ACC112 (cell line): ENCODE results near the gene CSF1R.
A peak's percentile ranks its signal among the peaks of the same experiment; 100 is the strongest.

ENCODE experiments used
- H2AFZ ChIP-seq: fragments of 200-600 bp; sonication (generic); one replicate; pipeline ENCODE4 v1.6.0; 2017; ENCODE audit warnings: antibody characterized with exemption, low read length; ENCODE audit not compliant: unreplicated experiment
- H3K27ac ChIP-seq: fragments of 200-600 bp; sonication (generic); 2 replicates; pipeline ENCODE4 v1.5.1; 2014; ENCODE audit warnings: low read depth, mild to moderate bottlenecking, antibody characterized with exemption, low read length, moderate library complexity
- H3K27me3 ChIP-seq: fragments of 200-600 bp; sonication (generic); 2 replicates; pipeline ENCODE4 v1.6.1; 2014; ENCODE audit warnings: mild to moderate bottlenecking, antibody characterized with exemption, low read length, moderate library complexity, mixed read lengths; ENCODE audit not compliant: insufficient read depth
- H3K36me3 ChIP-seq: fragments of 200-600 bp; sonication (generic); 2 replicates; pipeline ENCODE4 v1.6.1; 2016; ENCODE audit warnings: mild to moderate bottlenecking, antibody characterized with exemption, low read length, moderate library complexity, mixed read lengths; ENCODE audit not compliant: insufficient read depth
- H3K4me1 ChIP-seq: fragments of 200-600 bp; sonication (generic); one replicate; pipeline ENCODE4 v1.6.1; 2016; ENCODE audit warnings: low read length, mixed read lengths; ENCODE audit not compliant: insufficient read depth, unreplicated experiment, control insufficient read depth
- H3K4me3 ChIP-seq: fragments of 200-600 bp; sonication (generic); 2 replicates; pipeline ENCODE4 v1.5.1; 2014; ENCODE audit warnings: mild to moderate bottlenecking, low read depth, low read length
- H3K79me2 ChIP-seq: fragments of 200-600 bp; sonication (generic); one replicate; pipeline ENCODE4 v1.6.0; 2016; ENCODE audit warnings: low read length; ENCODE audit not compliant: control insufficient read depth, unreplicated experiment, insufficient read depth

CSF1R gene

DNA sequence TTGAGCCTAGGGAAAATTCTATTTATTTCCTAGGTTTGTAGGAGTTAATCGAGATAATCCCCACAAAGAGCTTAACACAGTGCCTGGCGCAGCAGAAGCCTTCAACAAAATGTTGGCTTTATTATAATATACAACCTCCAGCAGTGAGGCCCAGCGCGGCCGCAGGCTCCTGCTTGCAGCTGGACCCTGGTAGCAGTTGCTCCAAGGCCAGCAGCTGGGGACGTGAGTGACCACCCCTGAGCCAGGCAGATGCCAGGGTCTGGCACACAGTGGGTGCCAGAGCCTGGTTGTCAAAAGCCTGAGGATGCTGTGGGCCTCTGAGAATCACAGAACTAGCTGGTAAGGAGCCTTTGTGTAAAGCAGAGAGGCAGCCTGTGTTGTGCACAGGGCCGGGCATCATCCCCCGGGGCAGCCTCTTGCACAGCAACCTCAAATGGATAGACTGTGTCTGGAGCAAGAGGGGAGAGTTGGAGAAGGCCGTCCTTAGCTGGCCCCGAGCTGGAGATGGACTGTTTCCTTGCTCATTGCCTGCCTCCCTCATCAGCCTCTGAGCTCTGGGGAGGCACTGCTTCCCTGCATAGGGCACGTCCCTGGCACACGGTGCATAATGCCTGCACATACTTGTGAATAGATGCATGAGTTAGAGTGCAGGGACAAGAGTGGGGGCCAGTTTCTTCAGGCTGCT, 17.3 kb downstream of the CSF1R start:
- Histone ChIP-seq H3K27ac (no peak overlapping the region), H3K79me2 (no peaks in the 10 kb centered on the region), H3K27me3 (no peaks in the 10 kb centered on the region), H2AFZ (no peak overlapping the region), H3K4me3 (no peak overlapping the region), H3K36me3 (no peaks in the 10 kb centered on the region), H3K4me1 (peaks cover 49% of the 10 kb centered on the region)

DNA sequence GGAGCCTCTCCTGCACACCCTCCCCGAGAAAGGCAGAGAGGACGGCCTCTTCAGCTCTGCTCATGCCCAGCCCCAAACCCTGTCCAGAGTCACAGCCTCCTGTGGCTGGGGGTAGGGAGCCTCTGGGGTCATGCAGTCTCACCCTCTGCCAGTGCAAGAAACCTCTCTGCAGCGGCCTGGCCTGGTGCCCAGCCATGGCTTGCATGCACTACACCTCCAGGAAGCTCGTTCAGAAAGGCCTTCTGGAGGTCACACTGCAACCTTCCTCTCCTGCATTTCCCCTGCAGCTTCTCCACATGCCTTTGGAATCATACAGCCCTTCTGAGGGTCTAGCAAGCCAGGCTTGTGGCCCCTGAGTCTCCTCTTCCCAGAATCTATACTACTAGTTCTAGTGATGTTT, 17.9 kb downstream of the CSF1R start:
- Histone ChIP-seq H3K36me3 (no peaks in the 10 kb centered on the region), H2AFZ (no peak overlapping the region), H3K27ac (no peak overlapping the region), H3K79me2 (no peaks in the 10 kb centered on the region), H3K4me1 (peaks cover 49% of the 10 kb centered on the region), H3K4me3 (no peak overlapping the region), H3K27me3 (no peaks in the 10 kb centered on the region)

DNA sequence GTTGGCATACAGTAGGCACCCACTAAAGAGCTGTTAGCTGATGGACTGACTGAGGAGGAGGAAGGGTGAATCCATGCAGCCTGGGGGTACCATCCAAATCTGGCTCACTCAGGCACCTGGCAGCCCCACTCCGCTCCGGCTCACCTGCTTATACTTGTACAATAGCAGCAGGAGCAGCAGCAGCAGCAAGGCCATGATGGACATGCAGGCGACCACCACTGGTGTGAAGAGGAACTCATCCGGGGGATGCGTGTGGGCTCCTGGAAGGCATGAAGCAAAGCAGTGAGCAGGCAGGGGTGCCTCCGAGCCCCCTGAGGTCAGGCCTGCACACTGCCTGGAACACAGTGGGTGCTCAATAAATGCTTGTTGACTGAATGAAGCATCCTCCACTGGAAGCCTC, 18.3 kb downstream of the CSF1R start:
- Histone ChIP-seq H3K36me3 (no peaks in the 10 kb centered on the region), H3K4me3 (no peak overlapping the region), H3K79me2 (no peaks in the 10 kb centered on the region), H3K27ac (no peak overlapping the region), H2AFZ (no peak overlapping the region), H3K4me1 (peaks cover 49% of the 10 kb centered on the region), H3K27me3 (no peaks in the 10 kb centered on the region)

DNA sequence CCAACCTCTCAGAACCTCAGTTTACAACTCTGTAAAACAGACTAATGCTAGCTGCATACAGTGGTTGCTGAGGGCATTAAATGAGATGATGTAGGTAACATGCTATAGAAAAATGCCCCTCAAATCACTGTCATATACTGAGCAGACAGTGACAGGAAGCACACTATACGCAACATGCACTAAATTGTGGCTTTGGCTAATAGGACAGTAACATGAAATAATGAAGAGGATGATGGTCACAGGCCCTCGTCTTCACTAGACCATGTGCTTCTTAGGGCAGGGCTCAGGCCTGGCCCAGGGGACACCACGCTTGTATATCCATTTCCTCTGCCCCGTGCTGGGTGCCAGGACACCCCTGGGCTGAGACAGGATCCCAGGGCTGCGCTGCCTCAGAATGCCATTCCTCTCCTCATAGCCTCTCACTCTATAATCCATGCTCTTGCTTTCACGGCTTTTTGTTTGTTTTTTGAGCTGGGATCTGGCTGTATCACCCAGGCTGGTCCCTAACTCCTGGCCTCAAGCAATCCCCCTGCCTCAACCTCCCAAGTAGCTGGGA, 18.9 kb downstream of the CSF1R start:
- Histone ChIP-seq H3K4me1 (peaks cover 49% of the 10 kb centered on the region), H3K4me3 (no peak overlapping the region), H3K36me3 (no peaks in the 10 kb centered on the region), H3K27me3 (no peaks in the 10 kb centered on the region), H2AFZ (no peak overlapping the region), H3K79me2 (no peaks in the 10 kb centered on the region), H3K27ac (peak overlapping the region; percentile 79; the same call in 1 of the 2 replicates)

DNA sequence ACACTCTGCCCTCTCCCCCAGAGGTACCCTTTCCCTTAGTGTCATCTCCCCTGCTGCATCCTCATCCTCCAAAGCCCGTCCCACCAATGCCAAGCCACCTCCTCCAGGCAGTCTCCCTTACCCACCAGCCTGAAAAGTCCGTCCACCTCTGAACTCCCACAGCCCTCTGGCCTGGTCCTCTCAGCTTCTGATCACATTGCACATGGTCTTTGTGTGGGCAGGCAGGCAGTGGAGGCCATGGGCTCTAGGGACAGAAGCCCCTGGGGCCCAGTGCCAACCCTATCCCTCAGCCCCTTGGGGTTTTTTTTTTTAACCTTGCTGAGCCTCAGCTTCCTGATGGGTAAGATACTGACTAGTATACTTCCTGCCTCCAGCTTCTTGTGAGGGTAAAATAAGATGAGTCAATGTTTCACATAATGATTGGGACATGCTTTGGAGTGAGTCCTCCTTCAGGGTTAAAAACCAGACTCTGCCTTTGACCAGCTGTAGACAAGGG, 19.4 kb downstream of the CSF1R start:
- Histone ChIP-seq H3K27me3 (no peaks in the 10 kb centered on the region), H3K27ac (peak overlapping the region; percentile 79), H3K4me1 (peaks cover 49% of the 10 kb centered on the region), H2AFZ (no peak overlapping the region), H3K79me2 (no peaks in the 10 kb centered on the region), H3K36me3 (no peaks in the 10 kb centered on the region), H3K4me3 (no peak overlapping the region)

DNA sequence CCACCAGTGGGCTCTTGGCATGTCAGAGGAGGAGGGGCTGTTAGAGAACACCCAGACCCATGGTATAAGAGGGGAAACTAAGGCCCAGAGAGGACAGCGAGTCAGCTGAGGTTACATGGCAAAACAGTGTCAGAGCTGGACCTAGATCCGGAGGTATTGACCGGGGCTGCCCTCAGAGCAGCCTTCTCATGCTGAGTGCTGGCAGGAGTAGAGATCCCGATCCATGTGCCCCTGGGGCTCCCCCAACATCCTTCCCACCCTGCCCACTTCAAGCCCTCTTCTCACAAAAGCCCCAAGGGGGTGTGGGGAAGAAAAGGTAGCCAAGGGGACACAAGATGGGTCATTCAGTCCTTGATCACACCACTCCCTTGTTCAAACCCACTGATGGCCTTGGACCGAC, 19.9 kb downstream of the CSF1R start:
- Histone ChIP-seq H3K27ac (peak overlapping the region; percentile 79), H3K4me1 (peaks cover 49% of the 10 kb centered on the region), H3K36me3 (no peaks in the 10 kb centered on the region), H3K79me2 (no peaks in the 10 kb centered on the region), H3K27me3 (no peaks in the 10 kb centered on the region), H2AFZ (no peak overlapping the region), H3K4me3 (no peak overlapping the region)

DNA sequence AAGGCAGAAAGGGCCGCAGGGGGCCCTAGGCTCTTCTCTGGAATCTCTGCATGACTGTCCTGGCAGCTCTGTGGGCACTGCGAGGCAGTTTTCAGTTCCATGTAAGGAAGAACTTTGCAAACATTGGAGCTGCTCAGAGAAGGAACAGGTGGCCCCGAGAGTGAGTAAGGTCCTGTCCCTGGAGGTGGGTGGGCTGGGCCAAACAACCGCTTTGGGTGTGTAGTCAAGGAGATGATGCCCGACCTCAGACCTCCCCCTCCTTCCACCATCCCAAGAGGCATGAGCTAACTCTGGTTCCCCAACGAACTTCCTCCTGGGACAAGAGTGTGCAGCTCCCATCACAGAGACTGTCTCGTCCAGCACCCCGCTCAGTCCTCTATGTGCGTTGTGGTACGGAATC, 20.5 kb downstream of the CSF1R start:
- Histone ChIP-seq H3K27ac (peak overlapping the region; percentile 79), H3K27me3 (no peaks in the 10 kb centered on the region), H2AFZ (no peak overlapping the region), H3K4me1 (peaks cover 49% of the 10 kb centered on the region), H3K36me3 (no peaks in the 10 kb centered on the region), H3K79me2 (no peaks in the 10 kb centered on the region), H3K4me3 (0 out of 2 replicates have a peak overlapping the region, but pooled peaks have one; percentile 8)

DNA sequence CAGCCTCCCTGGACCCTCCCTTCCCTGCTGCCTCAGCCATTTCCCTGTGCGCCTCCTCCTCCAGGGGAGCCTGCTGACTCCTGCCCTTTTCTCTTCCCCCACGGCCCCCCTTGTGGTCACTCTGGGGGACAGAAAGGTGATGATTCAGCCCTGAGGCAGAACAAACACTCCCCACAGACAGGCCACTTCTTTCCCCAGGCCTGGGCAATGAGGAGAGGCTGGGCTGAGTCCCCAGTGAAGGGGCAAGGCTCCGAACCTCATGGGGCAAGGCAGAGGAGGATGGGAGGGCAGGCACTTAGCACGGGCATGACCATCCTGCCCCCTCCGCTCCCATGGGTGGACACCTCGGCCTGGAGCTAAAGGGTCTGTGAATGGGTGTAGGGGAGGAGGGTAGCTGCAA, 21.0 kb downstream of the CSF1R start:
- H2AFZ ChIP-seq: no peak overlapping the region
- H3K4me3 ChIP-seq: 0 out of 2 replicates have a peak overlapping the region, but pooled peaks have one; percentile 8
- peak overlapping the region; percentile 79 for H3K27ac ChIP-seq

DNA sequence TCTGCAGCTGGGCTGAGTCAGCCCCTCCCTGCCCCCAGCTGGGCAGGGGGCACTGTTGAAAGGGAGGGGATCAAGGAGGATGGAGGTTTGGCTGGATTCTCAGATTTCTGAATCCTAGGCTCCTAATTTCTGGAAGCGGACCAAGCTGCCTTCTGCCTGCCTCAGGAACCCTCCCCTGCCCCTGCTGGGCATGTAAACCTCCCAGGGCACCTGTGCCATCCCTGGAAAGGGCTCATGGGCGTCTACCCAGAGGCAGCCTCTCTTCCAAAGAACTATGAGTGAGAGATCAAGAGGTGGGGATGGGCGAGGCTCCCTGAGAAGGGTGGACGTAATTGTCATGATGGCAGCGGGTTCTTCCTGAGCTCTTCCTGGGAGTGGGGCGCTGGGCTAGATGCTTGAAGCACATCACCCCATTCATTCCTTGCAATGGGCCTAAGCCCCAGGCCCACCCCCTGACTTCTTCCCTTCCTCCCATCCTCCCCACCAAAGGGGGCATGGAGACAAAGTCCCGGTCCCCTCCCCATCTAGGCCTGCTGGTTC, 21.6 kb downstream of the CSF1R start:
- Histone ChIP-seq H3K27me3 (no peaks in the 10 kb centered on the region), H3K27ac (no peak overlapping the region)

More for the DNA sequence above, 21.0 kb downstream of the CSF1R start:
- Histone ChIP-seq H3K36me3 (no peaks in the 10 kb centered on the region), H3K4me1 (peaks cover 49% of the 10 kb centered on the region), H3K79me2 (no peaks in the 10 kb centered on the region), H3K27me3 (no peaks in the 10 kb centered on the region)

DNA sequence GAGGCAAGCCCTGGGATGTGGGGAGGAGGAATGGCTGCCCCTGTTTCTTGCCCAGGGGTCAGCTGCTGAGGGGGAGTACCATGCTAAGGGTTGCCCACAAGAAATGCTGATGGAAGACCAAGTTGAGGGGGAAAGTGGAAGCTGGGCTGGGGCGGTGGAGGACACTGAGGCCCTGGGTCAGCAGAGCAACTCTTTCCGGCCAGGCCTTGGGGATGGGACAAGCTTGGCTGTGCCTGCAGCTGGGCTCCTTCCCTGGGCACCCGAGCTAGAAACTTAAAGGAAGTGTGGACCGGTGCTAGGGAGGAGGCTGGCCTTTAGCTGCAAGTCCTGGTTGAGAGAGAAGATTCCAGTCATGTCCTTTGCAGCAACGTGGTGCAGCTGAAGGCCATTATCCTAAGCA, 22.7 kb downstream of the CSF1R start:
- H3K27ac ChIP-seq: no peak overlapping the region
- H3K79me2 ChIP-seq: no peaks in the 10 kb centered on the region
- H3K4me1 ChIP-seq: peaks cover 53% of the 10 kb centered on the region
- no peaks in the 10 kb centered on the region for H3K36me3 ChIP-seq
- H3K27me3 ChIP-seq: no peaks in the 10 kb centered on the region
- H2AFZ ChIP-seq: no peak overlapping the region
- H3K4me3 ChIP-seq: no peak overlapping the region

More for the DNA sequence above, 21.6 kb downstream of the CSF1R start:
- no peaks in the 10 kb centered on the region for H3K36me3 ChIP-seq
- no peak overlapping the region for H2AFZ ChIP-seq
- H3K4me1 ChIP-seq: peaks cover 49% of the 10 kb centered on the region
- no peak overlapping the region for H3K4me3 ChIP-seq
- no peaks in the 10 kb centered on the region for H3K79me2 ChIP-seq
